GM12878 (cell line): ENCODE measurements around the gene FHOD3. TPM values are rescaled to one million over a fixed set of nuclear protein-coding genes. Genes with fewer than 3 reads are reported as not detected.

Experiments
- ATAC-seq: fragments of 200-7000 bp; cut with Tn5 transposase; 3 replicates; pipeline ENCODE4 v1.9.1; 2020; ENCODE audit warnings: mild to moderate bottlenecking, moderate library complexity
- BruUV-seq: library from RNA; stranded (reverse); fragments of 400-500 nt; replicated peaks from 2 replicates; lab custom pipeline; 2021; lab: Mats Ljungman, UMichigan
- CTCF ChIA-PET: fragments of 300-600 bp; sonication (Branson Sonifier 250); formaldehyde crosslinking; extraction: SDS; loops from one replicate; lab custom pipeline; 2021; ENCODE audit warnings: inconsistent platforms; lab: Yijun Ruan, JAX
- POLR2A ChIA-PET: fragments of 350-600 bp; formaldehyde crosslinking; extraction: SDS; loops from one replicate; lab custom pipeline; 2021; ENCODE audit warnings: inconsistent platforms; lab: Charles Lee
- RAD21 ChIA-PET: fragments of 300-600 bp; sonication (Branson Sonifier 250); formaldehyde crosslinking; loops from one replicate; lab custom pipeline; 2023; ENCODE audit warnings: antibody characterized with exemption; ENCODE audit not compliant: unreplicated experiment; lab: Charles Lee
- SMC1A ChIA-PET: fragments of 300-600 bp; sonication (Branson Sonifier 250); formaldehyde crosslinking; loops from one replicate; lab custom pipeline; 2023; ENCODE audit not compliant: unreplicated experiment, uncharacterized antibody; lab: Charles Lee
- DNase-seq: peaks from one replicate; pipeline ENCODE4 v3.0.0-alpha.2; 2011; ENCODE audit warnings: low read depth, low spot score
- FAIRE-seq: peaks from 3 replicates; lab custom pipeline; 2011; peaks lifted over from hg19 to GRCh38; lab: Jason Lieb, UNC
- H2AFZ ChIP-seq: 2 replicates; pipeline ENCODE4 v1.6.0; 2011; ENCODE audit warnings: low read depth, low read length, control low read depth; ENCODE audit not compliant: control insufficient read depth
- H3K27ac ChIP-seq: 2 replicates; pipeline ENCODE4 v1.5.1; 2011; ENCODE audit warnings: control low read depth; ENCODE audit not compliant: control insufficient read depth, insufficient read depth
- H3K27me3 ChIP-seq, 2 experiments: replicated peaks in 1 of 2; 2 replicates each; pipeline versions ENCODE4 v1.6.0 to v1.6.1; 2011; ENCODE audit warnings: low read length in 1 of 2; ENCODE audit not compliant: control insufficient read depth in 2 of 2, insufficient read depth in 2 of 2
- H3K36me3 ChIP-seq, 2 experiments: 2 replicates each; pipeline ENCODE4 v1.5.1; 2011; ENCODE audit warnings: low read length in 1 of 2; ENCODE audit not compliant: control insufficient read depth in 2 of 2, insufficient read depth in 2 of 2
- H3K4me1 ChIP-seq: 2 replicates; pipeline ENCODE4 v1.6.1; 2011; ENCODE audit warnings: mild to moderate bottlenecking, low read length, moderate library complexity, mixed read lengths; ENCODE audit not compliant: control insufficient read depth, insufficient read depth
- H3K4me2 ChIP-seq: 2 replicates; pipeline ENCODE4 v1.6.0; 2011; ENCODE audit warnings: control low read depth; ENCODE audit not compliant: control insufficient read depth, insufficient read depth
- H3K4me3 ChIP-seq: fragments of 200-600 bp; sonication (generic); 2 replicates; pipeline ENCODE4 v1.5.1; 2016
- H3K79me2 ChIP-seq: 2 replicates; pipeline ENCODE4 v1.6.0; 2011; ENCODE audit warnings: low read length; ENCODE audit not compliant: control insufficient read depth, insufficient read depth
- H3K9ac ChIP-seq: 2 replicates; pipeline ENCODE4 v1.8.0; 2011; ENCODE audit warnings: low read length, control low read depth, mixed read lengths; ENCODE audit not compliant: control insufficient read depth, insufficient read depth
- H3K9me3 ChIP-seq: replicated peaks from 3 replicates; pipeline ENCODE4 v1.5.1; 2011; ENCODE audit warnings: mild to moderate bottlenecking, low read length; ENCODE audit not compliant: control insufficient read depth, insufficient read depth
- H4K20me1 ChIP-seq: 2 replicates; pipeline ENCODE4 v1.6.0; 2011; ENCODE audit not compliant: control insufficient read depth, insufficient read depth
- BCL11A ChIP-seq: IDR thresholded peaks from 2 replicates; pipeline ENCODE4 v1.6.1; 2011; ENCODE audit warnings: low read depth, low read length
- CHD1 ChIP-seq: IDR thresholded peaks from 2 replicates; pipeline ENCODE4 v1.6.1; 2012; ENCODE audit warnings: low read depth, low read length, improper control_type of control experiment
- E2F4 ChIP-seq: IDR thresholded peaks from 2 replicates; pipeline ENCODE4 v1.6.1; 2012; ENCODE audit warnings: low read depth, low read length, improper control_type of control experiment
- E2F8 ChIP-seq: fragments of 450-650 bp; IDR thresholded peaks from 2 replicates; pipeline ENCODE4 v1.6.1; 2018; ENCODE audit warnings: mild to moderate bottlenecking, low read depth, moderate library complexity; ENCODE audit not compliant: partially characterized antibody
- EP300 ChIP-seq, 2 experiments: fragments of 150-350 bp in 1 of 2; IDR thresholded peaks; 2 replicates each; pipeline ENCODE4 v1.6.1; 2011 to 2012; ENCODE audit warnings: low read depth in 2 of 2, low read length in 2 of 2, borderline replicate concordance in 1 of 2, improper control_type of control experiment in 1 of 2, inconsistent platforms in 1 of 2; ENCODE audit not compliant: control insufficient read depth in 1 of 2
- MTA2 ChIP-seq: fragments of 450-650 bp; IDR thresholded peaks from 2 replicates; pipeline ENCODE4 v1.6.1; 2016; ENCODE audit warnings: low read depth, mild to moderate bottlenecking, moderate library complexity
- NR2C2 ChIP-seq: IDR thresholded peaks from 2 replicates; pipeline ENCODE4 v1.6.1; 2011; ENCODE audit warnings: borderline replicate concordance, low read depth; ENCODE audit not compliant: control insufficient read depth, insufficient read length
- NR2F1 ChIP-seq: fragments of 450-650 bp; conservative IDR thresholded peaks from 2 replicates; pipeline ENCODE4 v1.6.1; 2017; ENCODE audit warnings: mild to moderate bottlenecking
- POU2F2 ChIP-seq: IDR thresholded peaks from 3 replicates; pipeline ENCODE4 v1.6.1; 2011; ENCODE audit warnings: low read depth, mild to moderate bottlenecking, low read length, borderline replicate concordance
- RCOR1 ChIP-seq: conservative IDR thresholded peaks from 2 replicates; pipeline ENCODE4 v1.6.1; 2012; ENCODE audit warnings: low read depth, low read length, improper control_type of control experiment
- REST ChIP-seq: IDR thresholded peaks from 2 replicates; pipeline ENCODE4 v1.6.1; 2012; ENCODE audit warnings: mild to moderate bottlenecking, low read depth, low read length
- RFX5 ChIP-seq: IDR thresholded peaks from 2 replicates; pipeline ENCODE4 v1.6.1; 2011; ENCODE audit warnings: low read depth, low read length, improper control_type of control experiment
- SPI1 ChIP-seq: IDR thresholded peaks from 2 replicates; pipeline ENCODE4 v1.6.1; 2011; ENCODE audit warnings: low read depth, mild to moderate bottlenecking, low read length, moderate library complexity, borderline replicate concordance; ENCODE audit not compliant: insufficient read depth
- WGBS: methylation state at CpG from one replicate; pipeline ENCODE4 v1.1.6; 2016; ENCODE audit warnings: low lambda C conversion rate; ENCODE audit not compliant: insufficient replicate concordance, insufficient coverage; ENCODE audit errors: missing lambda C conversion rate; 5-methylcytosine and 5-hydroxymethylcytosine counted together
- in situ Hi-C: fragments of 300-500 bp; cut with MboI; formaldehyde crosslinking; loops from 9 replicates; pipeline ENCODE4 v1.14.3; 2018; ENCODE audit warnings: mixed read lengths
- intact Hi-C: fragments of 100-400 bp; cut with micrococcal nuclease; formaldehyde crosslinking; loops from one replicate; pipeline ENCODE4 v1.14.2; 2022; ENCODE audit not compliant: unreplicated experiment
- polyA plus RNA-seq, 11 experiments: library from polyadenylated mRNA; depleted of rRNA in 4 of 11; unstranded in 6 of 11; stranded (reverse) in 5 of 11; fragments of >200 nt; fragmentation: Nextera tagmentation in 4 of 11; fragmentation: Illumina TruSeq in 1 of 11; extraction: Ambion mirVana in 4 of 11; extraction: Trizol in 1 of 11; gene quantifications; 1 replicate in 1 of 11; 2 replicates in 10 of 11; pipeline versions ENCODE4 v1.2.1 to v1.2.3, GENCODE V29; 2011 to 2016; ENCODE audit warnings: inconsistent platforms in 2 of 11, missing spikeins in 2 of 11, low read depth in 1 of 11
- total RNA-seq, 4 experiments: library from RNA; depleted of rRNA in 3 of 4; stranded (reverse); fragments of >200 nt in 3 of 4; fragmentation: Illumina TruSeq in 1 of 4; extraction: Trizol in 1 of 4; gene quantifications; 2 replicates each; pipeline versions ENCODE4 v1.2.1 to v1.2.3, GENCODE V29; 2013 to 2021

FHOD3 gene
- total and polyA plus RNA-seq, 10 of the 15 experiments (the other 5 are each of a cell fraction or from before 2014, with no cell fraction given): 0.77 to 26.7 (median 10.4) TPM

- no peak overlapping the region for H3K4me2 ChIP-seq
- H3K4me3 ChIP-seq: no peak overlapping the region
- ChIA-PET POLR2A (interaction anchor here (0.7 kb wide), 1 partner anchor 101 kb away, joined by 4 read pairs; no protein-coding TSS in a partner anchor), RAD21 (no interaction called here), CTCF (no interaction called here), SMC1A (interaction anchor here (2.0 kb wide), 1 partner anchor 13 kb away, joined by 4 read pairs; no protein-coding TSS in a partner anchor)
- DNase-seq (no peak), ATAC-seq (no peak), FAIRE-seq (no peak)
- no TSS peak for BruUV-seq
- no peak overlapping the region for H2AFZ ChIP-seq
- WGBS: 14% methylated on average over 3 of the region's 3 CpGs
- H3K9ac ChIP-seq: no peak overlapping the region
- in situ Hi-C loops: no loop called here
- H3K27me3 ChIP-seq: no peaks in the 10 kb centered on the region
- H3K27ac ChIP-seq: no peak overlapping the region
- no peaks in the 10 kb centered on the region for H3K9me3 ChIP-seq
- intact Hi-C loops: no loop called here
- no peaks in the 10 kb centered on the region for H3K4me1 ChIP-seq
- no peaks in the 10 kb centered on the region for H3K79me2 ChIP-seq
- no peaks in the 10 kb centered on the region for H4K20me1 ChIP-seq
- no peaks in the 10 kb centered on the region for H3K36me3 ChIP-seq
- TF ChIP-seq SPI1 (no peak), POU2F2 (no peak), E2F8 (no peak), NR2C2 (no peak), EP300 (IDR thresholded peaks at IDR 0.05; ENCODE audit: borderline replicate concordance in 1 of 2, control insufficient read depth in 1 of 2, low read depth in 2 of 2, low read length in 2 of 2) (no peak), MTA2 (no peak), E2F4 (no peak), NR2F1 (no peak), RFX5 (no peak), BCL11A (no peak), RCOR1 (no peak), CHD1 (no peak), REST (no peak)
Observed at GRCh38 chr18:36695806-36696205, 398.3 kb downstream of the FHOD3 start.
